Liver (tissue), 3 donors: ENCODE results near the gene CMTM5.
"Not testable (repeated sequence)": the region's sequence is repeated elsewhere in the genome, so short reads cannot be mapped to it uniquely, and the experiment has no call there.

Source experiments
- CTCF ChIP-seq: fragments of 150-350 bp; IDR thresholded peaks from 2 replicates; pipeline ENCODE4 v1.5.1; 2017; ENCODE audit warnings: improper control_type of control experiment, low read depth, low read length; ENCODE audit not compliant: missing input control
- EGR1 ChIP-seq, 2 donors: IDR thresholded peaks; 2 replicates each; pipeline ENCODE4 v1.6.1; 2016 to 2018; ENCODE audit warnings: antibody characterized with exemption in 2 of 2, low read depth in 2 of 2
- FOXA1 ChIP-seq: IDR thresholded peaks from 2 replicates; pipeline ENCODE4 v1.6.1; 2016; ENCODE audit warnings: antibody characterized with exemption
- GABPA ChIP-seq, 2 donors: IDR thresholded peaks in 1 of 2; conservative IDR thresholded peaks in 1 of 2; 2 replicates each; pipeline ENCODE4 v1.6.1; 2016; ENCODE audit warnings: antibody characterized with exemption in 2 of 2, mild to moderate bottlenecking in 1 of 2, moderate library complexity in 1 of 2
- HNF4G ChIP-seq: IDR thresholded peaks from 2 replicates; pipeline ENCODE4 v1.6.1; 2016; ENCODE audit warnings: antibody characterized with exemption
- JUND ChIP-seq, 2 donors: IDR thresholded peaks; 2 replicates each; pipeline ENCODE4 v1.6.1; 2016; ENCODE audit warnings: antibody characterized with exemption in 2 of 2
- RAD21 ChIP-seq, 2 donors: IDR thresholded peaks; 2 replicates each; pipeline ENCODE4 v1.6.1; 2016; ENCODE audit warnings: antibody characterized with exemption in 2 of 2, mild to moderate bottlenecking in 2 of 2
- REST ChIP-seq: IDR thresholded peaks from 2 replicates; pipeline ENCODE4 v1.6.1; 2016; ENCODE audit warnings: antibody characterized with exemption, mild to moderate bottlenecking
- RXRA ChIP-seq, 2 donors: IDR thresholded peaks; 2 replicates each; pipeline ENCODE4 v1.6.1; 2017 to 2018; ENCODE audit warnings: antibody characterized with exemption in 2 of 2, mild to moderate bottlenecking in 1 of 2
- SP1 ChIP-seq: IDR thresholded peaks from 2 replicates; pipeline ENCODE4 v1.6.1; 2018; ENCODE audit warnings: antibody characterized with exemption, mild to moderate bottlenecking
- TAF1 ChIP-seq: conservative IDR thresholded peaks from 2 replicates; pipeline ENCODE4 v1.6.1; 2016; ENCODE audit warnings: antibody characterized with exemption, mild to moderate bottlenecking
- YY1 ChIP-seq: IDR thresholded peaks from 2 replicates; pipeline ENCODE4 v1.6.1; 2016; ENCODE audit warnings: antibody characterized with exemption, mild to moderate bottlenecking
- TF ChIP-seq, protein P1 (sequence below): IDR thresholded peaks from 2 replicates; pipeline ENCODE4 v1.6.1; 2016; ENCODE audit warnings: antibody characterized with exemption
- TF ChIP-seq, protein P2 (sequence below): IDR thresholded peaks from 2 replicates; pipeline ENCODE4 v1.6.1; 2016; ENCODE audit warnings: antibody characterized with exemption
- donor health status: healthy.
- donor health status: healthy.

- not testable (repeated sequence) for TF ChIP-seq CTCF; FOXA1; REST; EGR1 (IDR thresholded peaks at IDR 0.05; ENCODE audit: low read depth in 2 of 2); YY1; RAD21 (IDR thresholded peaks at IDR 0.05); TAF1; GABPA (IDR thresholded peaks at IDR 0.05 in 1 of 2, conservative IDR thresholded peaks at IDR 0.05 in 1 of 2); JUND (IDR thresholded peaks at IDR 0.05); RXRA (IDR thresholded peaks at IDR 0.05); SP1; HNF4G
- TF ChIP-seq, protein P1, sequence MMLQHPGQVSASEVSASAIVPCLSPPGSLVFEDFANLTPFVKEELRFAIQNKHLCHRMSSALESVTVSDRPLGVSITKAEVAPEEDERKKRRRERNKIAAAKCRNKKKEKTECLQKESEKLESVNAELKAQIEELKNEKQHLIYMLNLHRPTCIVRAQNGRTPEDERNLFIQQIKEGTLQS = not testable (repeated sequence)
- TF ChIP-seq, protein P2, sequence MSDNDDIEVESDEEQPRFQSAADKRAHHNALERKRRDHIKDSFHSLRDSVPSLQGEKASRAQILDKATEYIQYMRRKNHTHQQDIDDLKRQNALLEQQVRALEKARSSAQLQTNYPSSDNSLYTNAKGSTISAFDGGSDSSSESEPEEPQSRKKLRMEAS = not testable (repeated sequence)
These were observed 40.4 kb downstream of the CMTM5 start for GRCh38 chr14:23417269-23417668.
